HG02884 (cell line): Measurements from ENCODE around the gene GIPC1.

Experiments
- ATAC-seq: cut with Tn5 transposase; IDR thresholded peaks from one replicate; pipeline ENCODE4 v1.9.1; 2021; ENCODE audit warnings: mild to moderate bottlenecking, moderate library complexity; ENCODE audit not compliant: unreplicated experiment

The GIPC1 gene

DNA sequence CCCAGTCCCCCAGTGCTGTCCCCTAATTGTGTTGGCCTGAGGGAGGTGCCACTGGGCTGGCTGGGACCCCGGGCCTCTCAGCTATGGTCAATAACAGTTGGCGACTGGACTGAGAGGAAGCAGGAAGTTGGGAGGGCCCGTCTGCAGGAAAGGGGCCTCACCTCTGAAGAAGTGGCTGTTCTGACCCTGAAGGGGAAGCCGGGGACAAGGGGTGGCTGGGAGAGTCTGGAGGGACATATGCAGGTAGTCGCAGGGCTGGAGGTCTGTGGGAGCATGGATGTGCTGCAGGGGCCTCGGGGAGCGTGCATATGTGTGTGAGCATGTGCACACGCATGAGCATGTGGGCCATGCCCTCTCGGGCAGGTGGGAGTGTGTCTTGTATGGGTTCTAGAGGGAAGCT, 56.9 kb downstream of the GIPC1 start:
- no peak for ATAC-seq

DNA sequence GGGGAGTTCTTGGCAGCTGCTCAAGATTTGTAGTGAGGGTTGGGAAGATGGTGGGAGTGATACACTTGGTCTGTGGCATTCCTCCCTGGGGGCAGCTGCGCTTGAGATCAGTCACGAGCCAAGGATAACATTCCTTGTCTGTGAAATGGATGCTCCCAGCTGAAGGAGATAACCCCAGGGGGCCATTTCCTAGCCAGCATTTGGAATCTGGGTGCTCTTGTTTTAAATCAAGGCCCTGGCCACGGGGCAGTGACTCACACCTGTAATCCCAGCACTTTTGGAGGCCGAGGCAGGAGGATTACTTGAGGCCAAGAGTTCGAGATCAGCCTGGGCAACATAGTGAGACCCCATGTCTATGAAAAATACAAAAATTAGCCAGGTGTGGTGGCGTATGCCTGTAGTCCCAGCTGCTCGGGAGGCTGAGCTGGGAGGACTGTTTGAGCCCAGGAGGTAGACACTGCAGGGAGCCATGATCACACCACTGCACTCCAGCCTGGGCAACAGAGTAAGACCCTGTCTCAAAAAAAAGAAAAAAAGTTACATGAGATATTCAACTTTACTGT, 58.3 kb downstream of the GIPC1 start:
- ATAC-seq: no peak

DNA sequence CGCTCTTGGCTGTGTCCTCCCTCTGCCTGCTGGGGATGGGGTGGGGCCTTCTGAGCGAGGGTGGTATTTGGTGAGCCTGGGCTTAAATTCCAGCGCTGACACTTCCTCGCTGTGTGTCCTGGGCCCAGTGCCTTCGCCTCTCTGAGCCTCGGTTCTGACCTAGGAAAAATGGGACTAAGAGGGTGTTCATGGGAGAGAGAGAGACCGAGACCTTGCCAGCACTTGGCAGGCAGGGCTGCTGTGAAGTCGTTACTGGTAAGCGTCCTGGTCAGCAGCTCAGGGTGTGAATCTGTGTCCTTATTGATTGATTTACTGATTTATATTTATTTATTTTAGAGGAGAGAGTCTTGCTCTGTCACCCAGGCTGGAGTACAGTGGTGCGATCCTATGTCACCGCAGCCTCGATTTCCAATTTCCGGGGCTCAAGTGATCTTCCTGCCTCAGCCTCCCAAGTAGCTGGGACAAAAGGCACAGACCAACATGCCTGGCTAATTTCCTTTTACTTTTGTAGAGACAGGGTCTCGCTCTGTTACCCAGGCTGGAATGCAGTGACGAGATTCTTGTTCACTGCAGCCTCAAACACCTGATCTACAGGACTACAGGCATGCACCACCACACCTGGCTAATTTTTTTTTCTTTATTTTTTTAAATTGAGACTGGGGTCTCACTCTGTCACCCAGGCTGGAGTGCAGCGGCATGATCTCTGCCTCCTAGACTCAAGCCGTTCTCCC, 60.4 kb downstream of the GIPC1 start:
- no peak for ATAC-seq

DNA sequence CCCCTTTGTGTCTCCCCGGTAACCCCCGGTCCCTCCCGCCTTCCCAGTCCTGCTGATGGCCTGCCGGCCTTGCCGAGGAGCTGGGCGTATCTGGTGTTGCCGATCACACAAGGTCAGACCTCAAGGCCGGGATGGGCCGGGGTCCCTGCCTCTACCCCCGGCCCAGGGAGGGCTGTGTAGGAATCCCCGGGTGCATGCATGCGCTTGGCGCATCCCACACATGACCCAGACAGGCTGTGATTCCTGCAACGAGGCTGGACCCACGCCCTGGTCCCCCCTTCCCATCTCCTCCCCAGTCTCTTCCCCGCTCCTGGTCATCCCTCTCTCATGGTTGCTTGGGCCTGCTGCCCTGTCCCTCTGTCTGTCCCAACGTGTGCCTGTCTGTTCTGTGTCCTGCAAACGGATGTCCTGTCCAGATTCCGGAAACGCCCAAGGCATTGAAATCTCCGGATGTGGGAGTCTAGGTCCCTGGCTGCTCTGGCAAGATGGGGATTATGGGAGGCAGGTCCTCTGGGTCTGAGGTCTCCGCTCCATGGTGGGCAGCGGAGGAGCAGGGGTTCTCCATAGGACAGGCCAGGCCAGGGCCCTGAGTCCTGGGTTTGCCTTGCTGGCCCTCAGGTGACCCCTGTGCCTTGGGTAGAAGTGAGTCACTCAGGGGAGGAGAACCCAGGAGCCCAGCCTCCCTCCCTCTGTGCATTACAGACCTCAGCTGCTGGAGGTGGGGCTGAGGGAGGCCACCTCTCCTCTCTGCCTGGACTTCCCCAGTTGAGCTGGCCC, 61.2 kb downstream of the GIPC1 start:
- ATAC-seq: no peak

DNA sequence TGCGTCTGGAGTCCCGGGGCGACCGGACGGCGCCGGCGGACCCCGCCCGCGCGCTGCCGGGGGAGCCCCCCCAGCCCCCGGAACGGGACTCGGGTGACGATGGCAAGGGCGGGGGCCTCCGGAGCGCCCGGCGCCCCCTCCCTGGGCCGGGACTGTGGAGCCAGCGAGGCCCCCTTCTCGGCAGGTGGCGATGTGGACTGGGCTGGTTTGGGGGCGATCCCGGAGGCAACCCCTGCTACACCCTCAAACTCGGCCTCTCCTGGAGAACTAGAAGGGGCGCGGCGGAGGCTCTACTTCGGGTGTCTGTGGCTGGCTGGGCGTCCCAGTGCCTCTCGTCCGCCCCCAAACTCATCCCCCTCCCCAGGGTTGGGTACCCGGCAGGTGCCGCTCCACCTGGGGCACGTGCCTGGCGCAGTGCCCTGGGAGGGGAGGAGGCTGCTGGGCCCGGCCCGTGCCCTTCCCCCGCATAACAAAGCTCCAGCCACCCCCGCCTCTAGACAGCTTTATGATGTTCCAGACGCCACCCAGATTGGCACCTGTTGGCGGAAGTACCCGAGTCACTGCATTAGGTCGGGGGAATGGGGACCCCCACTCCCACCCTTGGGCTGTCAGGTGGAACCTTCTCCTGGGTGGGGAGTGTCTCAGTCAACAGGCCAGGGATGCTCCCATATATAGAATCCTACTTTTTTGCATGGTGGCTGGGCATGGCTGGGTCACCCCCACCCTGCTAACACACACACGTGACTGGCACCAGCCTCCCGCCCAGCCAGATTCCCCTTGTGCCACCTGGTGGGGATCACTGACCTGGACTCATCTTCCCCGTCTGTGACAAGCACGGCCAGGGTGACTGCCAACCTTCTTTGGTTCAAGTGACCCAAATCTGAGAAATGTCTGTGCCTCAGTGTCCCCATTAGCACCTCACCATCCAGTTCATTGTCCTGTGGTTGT, 62.1 kb downstream of the GIPC1 start:
- ATAC-seq: no peak

DNA sequence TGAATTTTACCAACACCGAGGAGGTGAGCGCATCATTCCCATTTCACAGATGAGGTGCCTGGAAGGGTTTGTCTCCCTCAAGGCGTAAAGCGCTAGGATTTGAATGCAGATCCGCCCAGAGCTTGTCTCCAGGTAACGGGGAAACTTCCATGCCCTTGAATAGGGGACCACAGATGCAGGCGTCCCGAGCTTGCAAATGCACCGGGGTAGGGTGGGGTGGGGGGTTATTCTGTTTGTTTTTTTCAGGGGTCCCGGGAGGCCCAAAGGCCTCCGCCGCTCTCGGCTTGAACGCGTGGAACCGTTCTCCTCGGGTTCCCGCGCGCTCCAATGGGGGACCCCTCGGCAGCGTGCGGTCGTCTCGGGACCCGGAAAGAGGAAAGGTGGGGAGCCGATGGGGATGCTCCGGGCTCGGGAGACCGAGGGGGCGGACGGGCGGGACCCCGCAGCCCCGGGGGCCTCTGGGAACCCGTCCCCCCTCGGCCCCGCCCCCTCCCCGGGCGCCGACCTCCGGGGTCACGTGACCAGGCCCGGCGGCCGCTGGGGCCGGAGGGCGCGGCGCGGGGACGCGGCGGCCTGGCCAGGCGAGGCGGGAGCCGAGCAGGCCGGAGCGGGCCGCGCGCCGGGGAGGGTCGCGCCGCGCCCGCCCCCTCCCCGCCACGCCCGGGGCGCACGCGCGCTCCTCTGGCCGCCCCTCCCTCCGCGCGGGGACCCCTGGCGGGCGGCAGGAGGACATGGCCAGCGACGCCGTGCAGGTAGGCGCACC, 63.0 kb downstream of the GIPC1 start, which contains the start of gene PKN1:
PKN1 (plus strand) TSS at position 516 of the 763 bp plus-strand sequence; CDS start at position 732, 216 bp downstream.
- ATAC-seq: no peak

DNA sequence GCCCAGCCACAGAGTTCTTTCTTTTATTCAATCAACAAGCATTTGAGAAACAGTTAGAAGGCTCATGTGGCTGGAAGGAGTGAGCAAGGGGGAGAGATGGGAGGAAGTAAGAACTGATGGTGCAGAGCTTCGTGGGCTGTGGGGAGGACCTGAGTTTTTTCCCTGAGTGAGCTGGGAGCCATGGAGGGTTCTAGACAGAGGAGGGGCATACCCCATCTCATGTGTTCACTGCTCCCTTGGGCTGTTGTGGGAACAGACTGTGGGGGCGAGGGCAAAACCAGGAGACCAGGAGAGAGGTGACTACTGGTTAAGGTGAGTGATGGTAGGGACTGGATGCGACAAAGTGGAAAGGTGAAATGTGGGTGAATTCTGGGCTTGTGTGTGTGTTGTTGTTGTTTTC, 65.2 kb downstream of the GIPC1 start:
- ATAC-seq: no peak

DNA sequence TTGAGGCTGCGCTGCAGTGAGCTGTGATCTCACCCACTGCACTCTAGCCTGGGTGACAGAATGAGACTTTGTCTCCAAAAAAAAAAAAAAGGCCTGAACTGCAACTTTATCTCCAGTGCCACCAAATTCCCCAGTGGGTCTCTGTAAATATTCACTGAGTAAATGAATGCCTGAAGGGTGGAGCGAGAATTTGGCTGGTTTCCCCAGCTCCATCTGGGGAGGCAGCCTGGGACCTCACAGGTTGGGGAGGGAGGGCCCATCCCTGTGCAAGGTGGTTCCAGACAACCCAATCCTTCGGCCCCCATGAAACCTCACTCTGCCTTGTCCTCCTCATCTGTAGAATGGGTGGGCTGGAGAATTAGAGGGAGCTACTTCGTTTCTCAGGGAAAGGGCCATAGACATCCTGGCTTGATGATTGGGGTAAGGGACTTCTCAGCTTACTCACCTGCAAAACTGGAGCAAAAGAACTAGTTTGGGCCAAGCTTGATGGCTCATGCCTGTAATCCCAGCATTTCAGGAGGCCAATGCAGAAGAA, 67.0 kb downstream of the GIPC1 start:
- ATAC-seq: no peak
